T-helper 2 cell treated with Interferon-gamma antibody and Interleukin-4, amounts not matched to agents 5 μg/mL and 100 μg/mL, for 36 hours (primary cell): ENCODE measurements around the gene DUXA.
"Not testable (repeated sequence)": the region's sequence is repeated elsewhere in the genome, so short reads cannot be mapped to it uniquely, and the experiment has no call there.

Source experiments
- DNase-seq: peaks from one replicate; pipeline ENCODE4 v3.0.0; 2021; ENCODE audit warnings: low spot score
- H3K27ac Mint-ChIP-seq: one replicate; pipeline ENCODE4 v1.8.0; 2021; ENCODE audit warnings: mild to moderate bottlenecking, mixed read lengths
- H3K27me3 Mint-ChIP-seq: one replicate; pipeline ENCODE4 v1.8.0; 2021; ENCODE audit warnings: low read depth, mixed read lengths
- H3K36me3 Mint-ChIP-seq: one replicate; pipeline ENCODE4 v1.8.0; 2021; ENCODE audit warnings: low read depth, mixed read lengths
- H3K4me1 Mint-ChIP-seq: one replicate; pipeline ENCODE4 v1.8.0; 2021; ENCODE audit warnings: low read depth, mixed read lengths
- H3K4me3 Mint-ChIP-seq: one replicate; pipeline ENCODE4 v1.8.0; 2022; ENCODE audit warnings: mild to moderate bottlenecking, moderate library complexity, mixed read lengths
- H3K9me3 Mint-ChIP-seq: one replicate; pipeline ENCODE4 v1.8.0; 2021; ENCODE audit warnings: mixed read lengths

Gene DUXA

GRCh38 chr19:57167385-57167784 lies at the start of gene DUXA:
Gene DUXA, minus strand, starts transcription at chr19:57167485. Its CDS starts 42 bp downstream, at chr19:57167443.
- H3K4me3 Mint-ChIP-seq, result no peak within 1 kb of the TSS
- peaks cover 6% of the 10 kb centered on the region for H3K36me3 Mint-ChIP-seq
- H3K27me3 Mint-ChIP-seq, result no peaks in the 10 kb centered on the region
- peaks cover 2% of the 10 kb centered on the region for H3K4me1 Mint-ChIP-seq
- H3K27ac Mint-ChIP-seq, result no peak within 1 kb of the TSS
- H3K9me3 Mint-ChIP-seq, result peaks cover 44% of the 10 kb centered on the region
- no peak for DNase-seq

GRCh38 chr19:57212109-57212508 lies 44.8 kb upstream of the DUXA start:
- Mint-ChIP-seq H3K27me3 (no peaks in the 10 kb centered on the region), H3K27ac (no peak overlapping the region), H3K4me1 (no peaks in the 10 kb centered on the region), H3K9me3 (peaks cover 66% of the 10 kb centered on the region), H3K36me3 (peaks cover 81% of the 10 kb centered on the region), H3K4me3 (no peak overlapping the region)
- no peak for DNase-seq

GRCh38 chr19:57210381-57210780 lies 43.1 kb upstream of the DUXA start:
- peaks cover 79% of the 10 kb centered on the region for H3K36me3 Mint-ChIP-seq

GRCh38 chr19:57202160-57202559 lies 34.9 kb upstream of the DUXA start:
- H3K36me3 Mint-ChIP-seq, result peaks cover 86% of the 10 kb centered on the region
- no peaks in the 10 kb centered on the region for H3K4me1 Mint-ChIP-seq
- no peak for DNase-seq
- H3K27ac Mint-ChIP-seq, result no peak overlapping the region
- no peaks in the 10 kb centered on the region for H3K27me3 Mint-ChIP-seq
- no peak overlapping the region for H3K4me3 Mint-ChIP-seq
- H3K9me3 Mint-ChIP-seq, result peaks cover 45% of the 10 kb centered on the region

More at GRCh38 chr19:57210381-57210780, 43.1 kb upstream of the DUXA start:
- Mint-ChIP-seq H3K27me3 (no peaks in the 10 kb centered on the region), H3K27ac (no peak overlapping the region), H3K4me1 (no peaks in the 10 kb centered on the region), H3K9me3 (peaks cover 54% of the 10 kb centered on the region), H3K4me3 (no peak overlapping the region)
- DNase-seq, result no peak

GRCh38 chr19:57197874-57198273 lies 30.6 kb upstream of the DUXA start:
- H3K36me3 Mint-ChIP-seq, result peaks cover 93% of the 10 kb centered on the region
- H3K4me3 Mint-ChIP-seq, H3K4me1 Mint-ChIP-seq, H3K27me3 Mint-ChIP-seq, H3K27ac Mint-ChIP-seq, DNase-seq: not testable (repeated sequence)
- H3K9me3 Mint-ChIP-seq, result peaks cover 53% of the 10 kb centered on the region

GRCh38 chr19:57192993-57193392 lies 25.7 kb upstream of the DUXA start:
- no peak for DNase-seq
- H3K4me1 Mint-ChIP-seq, result peaks cover 18% of the 10 kb centered on the region
- peak overlapping the region; percentile 62 for H3K27ac Mint-ChIP-seq
- H3K36me3 Mint-ChIP-seq, result peaks cover 79% of the 10 kb centered on the region
- H3K9me3 Mint-ChIP-seq, result peaks cover 51% of the 10 kb centered on the region
- H3K4me3 Mint-ChIP-seq, result peak overlapping the region; percentile 94
- H3K27me3 Mint-ChIP-seq, result peaks cover 2% of the 10 kb centered on the region

GRCh38 chr19:57192077-57192420 lies 24.8 kb upstream of the DUXA start:
- Mint-ChIP-seq H3K4me3 (peak overlapping the region; percentile 94), H3K9me3 (peaks cover 59% of the 10 kb centered on the region), H3K4me1 (peaks cover 18% of the 10 kb centered on the region), H3K36me3 (peaks cover 69% of the 10 kb centered on the region), H3K27ac (peak overlapping the region; percentile 90), H3K27me3 (peaks cover 2% of the 10 kb centered on the region)
- DNase-seq, result no peak

- DNase-seq, result peak; percentile 84
- Mint-ChIP-seq H3K27me3 (peaks cover 2% of the 10 kb centered on the region), H3K36me3 (peaks cover 63% of the 10 kb centered on the region), H3K27ac (peak within 1 kb of the TSS; percentile 90), H3K4me3 (peak within 1 kb of the TSS; percentile 94), H3K9me3 (peaks cover 55% of the 10 kb centered on the region), H3K4me1 (peaks cover 18% of the 10 kb centered on the region)
Measured at GRCh38 chr19:57191141-57192076, 24.1 kb upstream of the DUXA start, which contains the start of gene ZNF264. Gene ZNF264, plus strand, starts transcription at chr19:57191500. Its CDS starts 414 bp downstream, at chr19:57191914.

- peaks cover 53% of the 10 kb centered on the region for H3K9me3 Mint-ChIP-seq
- DNase-seq, result no peak
- H3K27me3 Mint-ChIP-seq, result peaks cover 2% of the 10 kb centered on the region
- peaks cover 18% of the 10 kb centered on the region for H3K4me1 Mint-ChIP-seq
- no peak overlapping the region for H3K27ac Mint-ChIP-seq
- H3K4me3 Mint-ChIP-seq, result peak overlapping the region; percentile 84
- peaks cover 52% of the 10 kb centered on the region for H3K36me3 Mint-ChIP-seq
Measured at GRCh38 chr19:57190301-57190700, 23.0 kb upstream of the DUXA start.

- no peak for DNase-seq
- H3K36me3 Mint-ChIP-seq, result no peaks in the 10 kb centered on the region
- H3K27me3 Mint-ChIP-seq, result no peaks in the 10 kb centered on the region
- peaks cover 45% of the 10 kb centered on the region for H3K9me3 Mint-ChIP-seq
- H3K4me3 Mint-ChIP-seq, result peak overlapping the region; percentile 51
- H3K4me1 Mint-ChIP-seq, result peaks cover 3% of the 10 kb centered on the region
- H3K27ac Mint-ChIP-seq, result no peak overlapping the region
Measured at GRCh38 chr19:57171551-57172081, 4.3 kb upstream of the DUXA start.

GRCh38 chr19:57165846-57166245 lies 1.4 kb downstream of the DUXA start:
- Mint-ChIP-seq H3K4me1 (no peaks in the 10 kb centered on the region), H3K27ac (no peak overlapping the region), H3K27me3 (no peaks in the 10 kb centered on the region), H3K36me3 (peaks cover 6% of the 10 kb centered on the region), H3K4me3 (no peak overlapping the region), H3K9me3 (peaks cover 39% of the 10 kb centered on the region)
- DNase-seq, result no peak

GRCh38 chr19:57161985-57162539 lies 5.2 kb downstream of the DUXA start:
- Mint-ChIP-seq H3K27me3 (no peaks in the 10 kb centered on the region), H3K4me3 (no peak overlapping the region), H3K9me3 (peaks cover 38% of the 10 kb centered on the region), H3K36me3 (peaks cover 6% of the 10 kb centered on the region), H3K27ac (no peak overlapping the region), H3K4me1 (no peaks in the 10 kb centered on the region)
- no peak for DNase-seq

- Mint-ChIP-seq H3K9me3 (peaks cover 34% of the 10 kb centered on the region), H3K27ac (no peak overlapping the region), H3K4me3 (no peak overlapping the region), H3K4me1 (no peaks in the 10 kb centered on the region), H3K27me3 (no peaks in the 10 kb centered on the region), H3K36me3 (no peaks in the 10 kb centered on the region)
- DNase-seq, result no peak
Measured at GRCh38 chr19:57152921-57153320, 14.4 kb downstream of the DUXA start.

- Mint-ChIP-seq H3K36me3 (peaks cover 7% of the 10 kb centered on the region), H3K4me3 (no peak overlapping the region), H3K4me1 (no peaks in the 10 kb centered on the region), H3K27me3 (no peaks in the 10 kb centered on the region), H3K27ac (no peak overlapping the region), H3K9me3 (peaks cover 34% of the 10 kb centered on the region)
- no peak for DNase-seq
Measured at GRCh38 chr19:57141699-57142098, 25.6 kb downstream of the DUXA start.
